HCEC 1CT (cell line): ENCODE results near the gene FIBIN.

Experiments
- DNase-seq: peaks from one replicate; pipeline ENCODE4 v3.0.0-alpha.2; 2017

Gene FIBIN

GRCh38 chr11:27025312-27025955, 31.5 kb downstream of the FIBIN start:
- no peak for DNase-seq

- no peak for DNase-seq
Observed at GRCh38 chr11:27025957-27026733, 32.2 kb downstream of the FIBIN start.

- no peak for DNase-seq
Observed at GRCh38 chr11:27028561-27028965, 34.7 kb downstream of the FIBIN start.

- no peak for DNase-seq
Observed at GRCh38 chr11:27029966-27030365, 36.1 kb downstream of the FIBIN start.

DNA sequence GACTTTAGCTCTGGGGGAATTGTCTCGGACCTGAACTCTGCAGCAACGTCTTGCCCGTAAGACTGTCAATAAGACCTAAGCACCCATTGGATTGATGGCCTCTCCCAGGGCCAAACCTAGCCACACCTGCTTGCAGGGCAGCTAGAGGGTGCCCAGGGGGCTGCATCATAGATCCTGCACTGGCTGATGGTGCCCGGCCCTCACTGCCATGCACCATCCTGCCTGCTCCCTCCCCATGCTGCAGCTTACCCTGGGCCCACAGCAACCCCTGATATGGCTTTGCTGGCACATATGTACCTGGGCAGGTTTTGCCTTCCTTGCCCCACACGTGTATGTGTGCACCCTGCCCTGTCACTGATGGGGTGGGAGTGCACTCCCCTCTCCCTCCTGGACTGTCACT, 37.8 kb downstream of the FIBIN start:
- no peak for DNase-seq

GRCh38 chr11:27039873-27040272, 46.0 kb downstream of the FIBIN start:
- DNase-seq, result no peak

DNA sequence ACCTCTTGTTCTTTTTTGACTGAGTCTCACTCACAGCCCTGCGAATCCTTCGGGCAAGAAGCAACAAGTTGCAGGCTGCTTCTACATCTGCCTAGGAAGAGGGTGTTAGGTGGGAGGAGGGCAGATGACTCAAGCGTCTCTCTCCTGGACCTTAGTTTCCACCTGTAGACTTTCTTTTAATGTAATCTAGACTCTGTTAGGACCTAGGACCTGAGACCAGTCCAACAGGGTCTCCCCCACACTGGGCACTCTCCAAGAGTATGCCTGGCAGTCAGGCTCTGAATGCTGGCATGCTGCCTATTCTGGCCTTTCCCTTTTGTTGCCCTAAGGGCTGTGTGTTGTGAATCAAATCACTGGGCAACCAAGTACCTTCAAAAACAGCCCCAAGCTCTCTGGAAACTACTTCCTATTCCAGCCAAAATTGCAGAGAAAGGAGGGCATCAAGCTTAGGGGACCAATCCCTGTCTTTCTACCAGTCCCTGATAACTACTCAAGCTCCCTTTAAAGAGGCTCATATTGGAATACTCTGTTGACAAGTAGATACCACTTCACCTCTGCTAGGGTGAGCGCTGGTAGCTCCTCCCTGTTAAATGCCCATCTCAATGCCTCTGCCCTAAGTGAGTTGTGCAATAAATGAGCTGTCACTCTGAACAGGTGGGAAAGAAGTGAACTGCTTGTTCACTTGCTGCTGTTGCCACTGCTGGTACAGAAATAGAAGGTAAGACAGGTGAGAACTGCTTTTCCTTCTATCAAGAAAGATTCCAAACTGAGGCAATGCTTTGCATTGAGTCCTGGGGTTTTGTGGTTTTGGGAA, 46.6 kb downstream of the FIBIN start, which contains the start of gene BBOX1:
TSS of gene BBOX1 (plus strand) at position 514 of the 814 bp plus-strand sequence. CDS start 14,616 bp downstream, outside the sequence.
- DNase-seq, result no peak

GRCh38 chr11:27041141-27041899, 47.4 kb downstream of the FIBIN start:
- DNase-seq, result no peak
